A549 treated with DMSO at 1 μM for 4 hours (cell line): ENCODE data around the gene CD3G. TPM values are rescaled to one million over a fixed set of nuclear protein-coding genes. Genes with fewer than 3 reads are reported as not detected.

Experiments used
- total RNA-seq: library from RNA; stranded (reverse); fragments of 200-300 nt; extraction: Qiagen RNA extraction; gene quantifications from 5 replicates; pipeline ENCODE4 v1.2.3, GENCODE V29; 2022; ENCODE audit warnings: low read depth

CD3G gene
- total RNA-seq = not detected in 5 replicates

DNA sequence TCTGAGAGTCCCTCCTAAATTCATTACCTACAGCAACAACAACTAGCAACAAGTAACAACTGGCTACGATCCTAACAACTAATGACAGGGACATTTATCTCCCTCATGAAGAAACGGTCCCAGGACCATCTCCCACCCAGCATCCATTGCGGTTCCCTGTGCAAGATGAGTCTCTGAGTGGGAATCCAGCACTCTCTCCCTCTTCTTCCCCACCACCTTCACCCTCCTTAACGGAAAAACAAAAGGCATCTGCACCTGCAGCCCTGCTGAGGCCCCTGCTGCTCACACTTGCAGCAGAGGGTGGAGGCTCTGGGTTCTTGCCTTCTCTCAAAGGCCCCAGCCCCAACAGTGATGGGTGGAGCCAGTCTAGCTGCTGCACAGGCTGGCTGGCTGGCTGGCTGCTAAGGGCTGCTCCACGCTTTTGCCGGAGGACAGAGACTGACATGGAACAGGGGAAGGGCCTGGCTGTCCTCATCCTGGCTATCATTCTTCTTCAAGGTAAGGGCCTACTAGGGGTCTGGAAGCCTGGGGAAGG lies at the start of gene CD3G:
CD3G (plus strand) TSS at position 364 of the 535 bp plus-strand sequence; CDS start at position 444, 80 bp downstream.

DNA sequence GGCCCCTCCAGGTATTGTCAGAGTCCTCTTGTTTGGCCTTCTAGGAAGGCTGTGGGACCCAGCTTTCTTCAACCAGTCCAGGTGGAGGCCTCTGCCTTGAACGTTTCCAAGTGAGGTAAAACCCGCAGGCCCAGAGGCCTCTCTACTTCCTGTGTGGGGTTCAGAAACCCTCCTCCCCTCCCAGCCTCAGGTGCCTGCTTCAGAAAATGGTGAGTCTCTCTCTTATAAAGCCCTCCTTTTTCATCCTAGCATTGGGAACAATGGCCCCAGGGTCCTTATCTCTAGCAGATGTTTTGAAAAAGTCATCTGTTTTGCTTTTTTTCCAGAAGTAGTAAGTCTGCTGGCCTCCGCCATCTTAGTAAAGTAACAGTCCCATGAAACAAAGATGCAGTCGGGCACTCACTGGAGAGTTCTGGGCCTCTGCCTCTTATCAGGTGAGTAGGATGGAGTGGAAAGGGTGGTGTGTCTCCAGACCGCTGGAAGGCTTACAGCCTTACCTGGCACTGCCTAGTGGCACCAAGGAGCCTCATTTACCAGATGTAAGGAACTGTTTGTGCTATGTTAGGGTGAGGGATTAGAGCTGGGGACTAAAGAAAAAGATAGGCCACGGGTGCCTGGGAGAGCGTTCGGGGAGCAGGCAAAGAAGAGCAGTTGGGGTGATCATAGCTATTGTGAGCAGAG lies 39.4 kb upstream of the CD3G start, which contains the start of gene CD3E:
CD3E (plus strand) TSS at position 163 of the 681 bp plus-strand sequence; CDS start at position 386, 223 bp downstream.

DNA sequence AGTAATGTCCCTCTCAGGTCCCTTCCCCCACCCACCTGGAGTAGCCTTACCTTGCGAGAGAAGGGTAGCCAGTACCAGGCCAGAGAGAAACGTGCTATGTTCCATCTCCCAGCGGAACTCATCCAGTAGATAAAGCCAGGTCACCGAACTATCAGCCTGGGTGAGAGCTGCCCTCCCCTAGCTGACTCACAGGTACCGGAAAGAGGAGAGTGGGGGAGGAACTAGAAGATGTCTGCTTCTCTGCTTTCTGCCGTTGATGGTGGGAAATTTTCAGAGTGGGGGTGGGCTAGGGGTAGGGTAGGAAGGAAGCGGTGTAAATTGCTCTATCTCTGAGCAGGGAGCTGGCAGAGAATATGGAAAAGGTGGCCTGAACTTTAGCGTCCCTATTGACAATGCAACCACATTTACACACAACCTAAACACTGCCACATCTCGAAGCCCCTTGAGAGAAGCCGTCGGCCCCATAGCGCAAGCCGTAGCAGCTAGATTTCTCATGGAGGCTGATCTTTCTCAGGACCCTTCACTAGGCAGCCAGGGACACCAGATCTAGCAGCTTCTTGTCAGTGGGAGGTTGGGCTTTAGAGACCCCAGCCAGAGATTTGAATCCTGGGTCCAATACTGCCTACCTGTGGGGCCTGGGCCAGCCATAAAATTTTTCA lies 1.5 kb upstream of the CD3G start, which contains the start of gene CD3D:
CD3D (minus strand) TSS at position 203 of the 659 bp plus-strand sequence; CDS start at position 105, 98 bp downstream.

DNA sequence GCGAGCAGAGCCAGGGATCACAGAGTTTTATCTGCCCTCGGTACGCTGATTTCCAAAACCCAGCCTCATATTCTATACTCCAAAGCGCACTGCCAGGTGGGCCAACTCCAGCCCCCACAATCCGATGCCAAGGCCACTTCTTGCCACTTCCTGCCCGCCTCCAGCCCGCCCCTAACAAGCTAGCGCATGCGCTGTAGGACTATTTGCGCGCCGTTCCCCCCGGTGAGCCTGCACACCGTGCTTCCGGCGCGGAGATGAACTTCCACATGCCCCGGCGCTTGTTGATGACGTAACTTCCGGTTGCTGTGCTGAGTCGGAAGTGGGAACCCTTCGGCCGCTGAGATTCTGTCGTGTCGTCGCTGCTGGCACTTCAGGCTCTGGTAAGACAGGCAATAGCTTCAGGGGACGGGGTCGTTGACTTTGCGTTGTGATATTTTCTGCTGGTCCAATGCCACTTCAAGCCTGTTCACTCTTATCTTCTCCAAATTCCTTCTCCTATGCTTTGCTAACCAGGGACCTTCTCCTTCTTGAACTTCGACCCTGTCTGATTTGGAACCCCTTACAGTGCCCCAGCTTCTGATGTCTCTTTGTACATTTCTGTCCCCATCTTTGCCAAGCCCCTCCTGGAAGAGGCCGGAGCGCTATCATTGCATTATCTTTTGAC lies 15.3 kb downstream of the CD3G start, which contains the start of gene UBE4A:
UBE4A (plus strand) TSS at position 306 of the 664 bp plus-strand sequence. CDS start 5,481 bp downstream, outside the sequence.

GRCh38 chr11:118401151-118401879 lies 57.2 kb downstream of the CD3G start, which contains the start of gene ATP5MG:
ATP5MG (plus strand) TSS chr11:118401606; CDS start chr11:118401666, 60 bp downstream.

Other genes with a start within 250 kb of the CD3G start
- gene SCN4B, start 191.5 kb upstream of the CD3G start, total RNA-seq = 0.02 to 0.06 TPM (median 0.05 TPM) in 5 replicates
- gene SCN2B, start 167.7 kb upstream of the CD3G start, total RNA-seq = not detected in 5 replicates
- not detected in 5 replicates for gene JAML, start 119.3 kb upstream of the CD3G start, total RNA-seq
- gene MPZL3, start 92.0 kb upstream of the CD3G start, total RNA-seq = 0.35 to 0.45 TPM (median 0.40 TPM) in 5 replicates
- 0.08 TPM in 1 of 5 replicates, not detected in the others for gene MPZL2, start 80.0 kb upstream of the CD3G start, total RNA-seq
- not detected in 5 replicates for gene CD3E, start 39.6 kb upstream of the CD3G start, total RNA-seq
- gene CD3D, start 1.6 kb upstream of the CD3G start, total RNA-seq = not detected in 5 replicates
- gene UBE4A, start 15.3 kb downstream of the CD3G start, total RNA-seq = 10.4 to 12.7 TPM (median 12.0 TPM) in 5 replicates
- 156 to 194 TPM (median 189 TPM) in 5 replicates for gene ATP5MG, start 57.3 kb downstream of the CD3G start, total RNA-seq
- gene KMT2A, start 92.1 kb downstream of the CD3G start, total RNA-seq = 12.5 to 16.8 TPM (median 15.2 TPM) in 5 replicates
- gene TTC36, start 183.1 kb downstream of the CD3G start, total RNA-seq = not detected in 5 replicates
- gene TMEM25, start 186.8 kb downstream of the CD3G start, total RNA-seq = 0.20 to 0.56 TPM (median 0.45 TPM) in 5 replicates
- gene IFT46, start 221.6 kb downstream of the CD3G start, total RNA-seq = 15.8 to 17.2 TPM (median 16.5 TPM) in 5 replicates
- gene ARCN1, start 228.1 kb downstream of the CD3G start, total RNA-seq = 93.8 to 106 TPM (median 99.1 TPM) in 5 replicates